GM19324 (cell line): Measurements from ENCODE around the gene UAP1.

Experiments used
- ATAC-seq: cut with Tn5 transposase; IDR thresholded peaks from one replicate; pipeline ENCODE4 v1.9.1; 2021; ENCODE audit warnings: mild to moderate bottlenecking, moderate library complexity; ENCODE audit not compliant: unreplicated experiment, low FRiP score

Gene UAP1

DNA sequence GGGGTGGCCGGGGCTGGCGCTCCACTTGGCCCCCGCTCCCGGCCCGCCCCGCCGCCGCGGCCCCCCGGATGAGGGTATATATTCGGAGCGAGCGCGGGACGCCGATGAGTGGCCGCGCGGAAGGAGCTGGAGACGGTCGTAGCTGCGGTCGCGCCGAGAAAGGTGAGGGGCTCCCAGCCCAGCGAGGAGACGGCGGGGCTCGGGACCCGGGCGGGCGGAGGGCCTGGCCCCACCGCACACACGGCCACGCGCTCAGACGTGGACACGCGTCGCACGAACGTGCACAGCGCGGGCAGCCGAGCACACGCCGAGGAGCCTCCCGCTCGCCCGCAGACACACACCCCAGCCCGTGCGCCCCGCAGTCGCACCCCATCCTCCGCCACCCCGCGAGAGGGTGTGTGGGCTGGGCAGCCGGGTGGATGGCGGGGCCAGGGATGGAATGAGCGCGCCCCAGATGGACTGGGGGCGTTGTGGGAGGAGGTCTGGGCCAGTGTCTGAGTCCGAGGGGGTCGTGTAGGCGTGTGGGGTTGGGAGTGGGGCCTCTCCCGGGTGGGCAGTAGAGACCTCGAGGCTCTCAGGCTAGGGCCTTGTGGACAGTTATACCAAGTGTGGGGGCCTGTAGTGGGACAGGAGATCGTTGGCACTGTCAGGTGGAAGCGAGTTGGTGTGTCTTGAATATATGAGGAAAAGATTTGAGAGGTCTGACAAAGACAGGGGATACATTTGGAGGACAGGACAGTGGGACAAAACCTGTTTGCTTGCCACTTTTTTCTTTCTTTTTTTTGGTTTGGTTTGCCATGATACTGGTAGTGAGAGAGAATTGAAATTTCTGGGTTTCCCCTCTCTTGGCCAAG, at the start of gene UAP1:
Gene UAP1, plus strand, starts transcription at position 107 of the 854 bp plus-strand sequence. CDS start 4,347 bp downstream, outside the sequence.
- ATAC-seq = peak; percentile 45

DNA sequence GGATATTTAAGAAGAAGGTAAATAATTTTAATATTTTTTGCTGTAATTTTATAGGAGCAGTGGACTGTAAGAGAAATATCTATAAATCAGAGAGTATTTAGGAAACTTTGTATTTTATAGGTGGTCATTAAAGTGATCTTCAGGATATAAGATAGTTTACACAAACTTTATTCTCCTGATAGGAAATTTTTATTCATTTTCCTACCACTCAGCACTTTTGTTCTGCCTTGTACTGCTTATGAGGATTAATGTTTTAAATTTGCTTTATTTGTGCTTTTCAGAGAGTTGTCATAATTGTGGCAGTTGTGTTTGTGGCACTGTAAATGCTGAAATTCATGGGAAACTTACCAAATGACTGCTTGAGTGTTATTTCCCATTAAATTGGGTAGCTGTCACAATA, 34.2 kb upstream of the UAP1 start:
- no peak for ATAC-seq

DNA sequence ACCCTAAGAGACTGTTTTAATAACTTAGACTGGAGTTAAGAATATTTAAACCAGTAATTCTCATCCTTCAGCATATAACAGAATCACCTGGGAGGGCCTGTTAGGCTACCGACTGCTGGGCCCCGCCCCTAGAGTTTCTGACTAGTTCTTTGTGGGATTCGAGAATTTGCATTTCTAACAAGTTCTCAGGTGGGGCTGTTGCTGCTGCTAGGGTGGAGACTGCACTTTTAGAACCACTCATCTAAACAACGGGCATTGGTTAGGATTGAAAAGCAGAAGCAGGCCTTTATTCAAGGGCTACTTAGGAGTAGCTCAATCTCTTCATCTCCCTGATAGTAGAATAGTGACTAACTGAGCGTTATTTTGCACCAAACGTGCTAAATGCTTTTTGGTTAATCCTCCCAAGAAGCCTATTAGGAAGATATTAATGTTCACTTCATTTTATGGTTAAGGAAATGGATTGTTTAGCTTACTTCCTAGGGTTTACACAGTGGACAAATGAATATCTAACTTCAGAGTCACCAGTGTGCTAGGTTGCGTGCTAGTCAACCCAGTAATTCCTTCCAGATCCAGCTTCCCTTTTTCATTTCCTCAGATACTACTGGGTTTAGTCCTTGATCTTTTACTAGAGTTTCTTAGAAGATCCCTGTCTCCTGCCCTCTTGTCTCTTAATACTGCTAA, 31.1 kb upstream of the UAP1 start:
- ATAC-seq = peak; percentile 96

DNA sequence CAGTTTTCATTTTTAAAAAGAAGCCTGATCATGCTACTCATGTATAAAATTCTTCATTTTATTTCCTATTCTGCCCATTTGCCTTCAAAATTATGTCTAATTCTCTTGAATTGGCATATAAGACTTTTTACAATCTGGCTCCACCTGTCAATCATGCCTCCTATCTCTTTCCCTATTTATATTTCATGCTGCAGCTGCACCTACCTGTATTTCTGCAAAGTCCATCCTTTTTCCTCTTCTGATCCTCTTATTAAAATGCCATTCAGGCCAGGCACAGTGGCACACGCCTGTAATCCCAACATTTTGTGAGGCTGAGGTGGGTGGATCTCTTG, 30.6 kb upstream of the UAP1 start:
- no peak for ATAC-seq

- ATAC-seq = no peak
Measured at GRCh38 chr1:162535501-162535900, 26.0 kb upstream of the UAP1 start.

GRCh38 chr1:162536511-162536910, 25.0 kb upstream of the UAP1 start:
- ATAC-seq = no peak

DNA sequence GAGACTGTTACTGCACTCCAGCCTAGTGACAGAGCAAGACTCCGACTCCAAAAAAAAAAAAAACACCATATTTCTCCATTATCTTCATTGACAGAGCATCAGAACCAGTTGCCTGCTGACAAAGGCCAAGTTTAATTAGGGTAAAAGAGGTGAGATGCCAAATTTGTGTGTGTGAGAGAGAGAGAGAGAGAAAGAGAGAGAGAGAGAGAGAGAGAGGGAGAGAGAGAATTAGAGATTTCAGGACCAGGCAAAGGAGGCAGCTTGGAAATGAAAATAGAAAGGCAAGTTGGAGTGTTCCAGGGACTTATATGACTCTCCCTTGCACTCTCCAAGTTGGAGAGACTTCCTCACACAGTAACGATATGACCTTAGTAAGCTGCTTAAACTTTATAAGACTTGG, 24.3 kb upstream of the UAP1 start:
- no peak for ATAC-seq

- ATAC-seq = no peak
Measured at GRCh38 chr1:162538815-162539431, 22.6 kb upstream of the UAP1 start.

- ATAC-seq = no peak
Measured at GRCh38 chr1:162541619-162542141, 19.8 kb upstream of the UAP1 start.

DNA sequence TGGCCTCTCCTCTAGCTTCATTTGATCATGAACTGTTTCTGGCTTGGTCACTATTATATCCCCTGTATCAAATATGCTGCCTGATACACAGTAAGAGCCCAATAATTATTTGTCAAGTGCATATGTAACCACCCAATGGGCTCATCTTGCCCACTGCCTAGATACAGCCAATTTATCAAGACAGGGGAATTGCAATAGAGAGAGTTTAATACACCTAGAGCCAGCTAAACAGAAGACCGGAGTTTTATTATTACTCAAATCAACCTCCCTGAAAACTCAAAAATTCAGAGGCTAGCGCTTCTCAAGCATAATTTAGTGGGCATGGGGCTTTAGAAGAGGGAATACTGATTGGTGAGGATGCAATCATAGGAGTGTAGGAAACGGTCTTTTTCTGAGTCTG, 18.3 kb upstream of the UAP1 start:
- ATAC-seq = no peak

DNA sequence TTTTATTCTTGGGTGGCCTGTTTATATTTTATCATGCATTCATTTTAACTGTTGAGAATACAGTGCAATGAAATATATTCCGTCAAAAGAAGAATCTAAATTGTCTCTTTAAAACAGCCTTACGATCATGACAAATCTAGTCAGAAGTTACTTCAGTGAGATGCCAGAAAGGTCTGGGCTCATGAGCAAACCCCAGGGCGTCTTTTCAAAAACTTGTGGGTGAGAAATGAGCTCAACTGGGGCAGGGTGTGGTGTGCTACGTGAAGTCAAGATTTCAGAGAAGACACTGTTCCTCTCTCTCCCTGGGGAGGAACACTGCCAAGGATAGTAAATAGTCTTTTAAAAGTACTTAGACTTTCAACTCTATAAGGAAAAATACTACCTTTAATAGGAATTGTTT, 13.4 kb upstream of the UAP1 start:
- ATAC-seq = no peak

- ATAC-seq = no peak
Measured at GRCh38 chr1:162549001-162549400, 12.5 kb upstream of the UAP1 start.

DNA sequence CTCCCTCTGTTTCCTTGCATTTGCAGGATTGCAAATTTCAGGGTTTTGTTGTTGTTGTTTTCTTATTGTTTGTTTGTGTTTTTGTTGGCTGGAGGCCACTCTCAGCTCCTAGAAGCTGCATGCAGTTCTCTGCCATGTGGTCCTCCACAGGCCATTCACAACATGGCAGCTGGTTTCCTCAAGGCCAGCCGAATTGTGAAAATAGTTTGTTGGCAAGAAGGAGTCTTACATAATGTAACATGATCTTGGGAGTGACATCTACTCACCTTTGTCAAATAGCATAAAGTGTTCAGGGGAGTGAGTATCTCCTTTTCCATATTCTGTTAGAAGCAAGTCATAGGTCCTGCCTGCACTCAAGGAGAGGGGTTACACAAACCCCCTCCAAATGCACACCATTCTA, 10.6 kb upstream of the UAP1 start:
- no peak for ATAC-seq

- ATAC-seq = no peak
Measured at GRCh38 chr1:162551969-162552683, 9.4 kb upstream of the UAP1 start.

DNA sequence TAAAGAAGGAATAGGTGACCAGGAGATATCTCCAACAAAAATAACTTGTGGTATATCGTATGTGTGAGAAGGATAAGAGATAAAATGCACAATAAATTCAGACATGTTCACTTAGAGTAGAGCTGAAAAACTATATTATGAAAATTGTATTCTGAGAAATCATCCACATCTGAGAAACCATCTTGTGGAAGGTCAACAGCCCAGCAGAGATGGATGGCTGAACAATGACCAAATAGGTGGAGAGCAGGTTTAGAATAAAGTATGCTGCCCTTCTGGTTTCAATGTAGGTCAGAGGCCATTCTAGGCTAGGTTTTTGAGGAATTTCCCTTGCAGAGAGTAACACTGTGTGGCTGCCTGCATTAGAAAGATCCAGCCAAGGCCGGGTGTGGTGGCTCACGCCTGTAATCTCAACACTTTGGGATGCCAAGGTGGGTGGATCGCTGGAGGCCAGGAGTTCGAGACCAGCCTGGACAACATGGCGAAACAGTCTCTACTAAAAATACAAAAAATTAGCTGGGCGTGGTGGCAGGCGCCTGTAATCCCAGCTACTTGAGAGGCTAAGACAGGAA, 8.8 kb upstream of the UAP1 start:
- no peak for ATAC-seq

GRCh38 chr1:162554258-162554657, 7.3 kb upstream of the UAP1 start:
- ATAC-seq = no peak

DNA sequence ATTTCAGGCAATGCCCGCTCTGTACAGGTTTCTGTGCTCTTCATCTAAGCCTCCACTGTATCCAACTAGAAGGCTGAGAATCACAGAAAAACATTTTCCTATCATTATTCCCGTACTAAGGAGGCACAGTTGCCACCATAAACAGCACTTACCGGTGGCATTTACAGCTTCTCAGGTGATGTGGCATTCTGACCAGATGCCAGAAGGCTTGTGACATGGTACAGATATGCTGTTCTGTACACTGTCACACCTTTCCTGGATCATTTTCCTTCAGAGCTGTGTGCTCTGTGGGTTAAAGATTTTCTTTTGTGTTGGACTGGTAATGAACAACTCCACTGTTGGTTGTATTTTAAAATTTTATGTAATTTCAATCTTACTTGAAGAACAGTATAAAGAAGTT, 4.0 kb upstream of the UAP1 start:
- ATAC-seq = no peak

- ATAC-seq = no peak
Measured at GRCh38 chr1:162560303-162561036, 1.1 kb upstream of the UAP1 start.

DNA sequence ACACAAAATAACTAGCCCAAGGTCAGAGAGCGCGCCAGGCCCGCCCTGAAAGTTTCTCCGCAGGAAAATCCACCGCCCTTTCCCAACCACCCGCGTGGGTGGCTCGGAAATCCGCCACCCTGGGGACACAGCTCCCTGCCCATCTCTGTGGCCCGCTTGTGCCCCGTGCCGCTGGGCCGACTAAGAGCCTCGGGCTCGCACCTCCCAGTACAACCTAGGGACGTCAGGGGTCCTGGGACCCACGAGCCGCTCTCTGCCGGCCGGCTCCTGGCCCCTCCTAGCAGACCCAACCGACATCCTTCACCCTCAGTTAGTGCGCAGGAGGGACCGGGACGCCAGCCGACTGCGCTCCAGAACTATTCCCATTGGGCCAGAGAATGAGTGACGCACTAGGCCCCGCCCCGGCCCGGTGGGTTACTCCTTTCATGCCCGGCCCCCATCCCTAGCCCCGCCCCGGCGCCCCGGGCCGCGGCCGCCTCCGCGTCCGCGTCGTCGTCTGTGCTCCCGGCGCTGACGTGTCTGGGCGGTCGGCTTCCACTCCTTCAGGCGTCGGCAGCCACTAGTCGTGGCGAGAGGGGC, 396 bp upstream of the UAP1 start:
- ATAC-seq = peak; percentile 94

DNA sequence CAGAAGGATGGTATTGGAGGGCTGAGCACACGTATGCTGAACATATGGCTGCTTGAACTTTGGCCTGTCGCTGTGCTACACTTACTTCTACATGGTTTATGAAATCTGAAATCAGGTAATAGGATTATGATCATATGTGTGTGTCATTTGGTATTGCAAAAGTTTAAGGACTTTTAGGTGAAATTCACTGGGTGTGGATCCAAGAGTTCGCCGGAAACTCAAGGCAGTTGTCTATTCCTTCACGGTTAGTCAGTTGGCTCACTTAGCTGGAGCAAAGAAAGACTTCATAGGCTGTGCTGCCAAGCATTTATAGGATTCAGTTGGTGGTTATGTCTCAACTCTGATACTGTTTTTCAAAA, 927 bp downstream of the UAP1 start:
- no peak for ATAC-seq
